Measurements from ENCODE around the gene IRAK2. TPM values are rescaled to one million over a fixed set of nuclear protein-coding genes. Genes with fewer than 3 reads are reported as not detected.

IRAK2 gene
- total RNA-seq, 2 donors from 2014 or later: 1.7 to 3.4 TPM

DNA sequence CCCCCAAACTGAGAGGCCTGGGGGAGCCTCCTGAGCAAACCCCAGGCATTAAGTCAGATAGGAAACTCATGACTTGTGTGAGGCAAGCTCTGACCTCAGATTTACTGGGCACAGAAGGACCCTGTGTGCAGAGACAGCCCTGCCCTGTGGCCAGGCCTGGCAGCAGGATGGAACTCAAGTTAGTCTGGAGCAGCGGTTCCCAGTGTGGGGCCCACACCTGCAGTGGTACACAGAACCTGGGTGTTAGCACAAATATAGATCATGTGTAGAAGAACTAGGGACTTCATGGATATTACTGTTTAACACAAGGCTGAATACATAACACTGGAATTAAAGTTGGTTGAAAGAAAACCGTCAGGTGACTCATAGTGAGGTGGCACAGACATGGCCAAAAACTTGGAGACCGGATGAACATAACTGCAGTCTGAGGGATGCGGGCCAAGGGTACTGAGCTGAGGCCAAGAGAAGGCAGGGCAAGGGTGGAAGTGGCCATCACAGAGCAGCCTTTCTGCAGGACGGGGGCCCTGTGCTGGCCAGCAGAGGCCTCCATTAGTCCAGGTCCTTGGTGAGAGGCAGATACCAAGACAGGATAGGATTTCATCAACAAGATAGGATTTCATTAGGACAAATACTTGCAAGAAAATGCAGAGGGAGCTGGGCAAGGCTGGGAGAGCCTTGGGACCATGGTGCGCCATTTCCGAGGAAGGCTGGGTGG lies 40.9 kb downstream of the IRAK2 start:
- DNase-seq (no peak), ATAC-seq (no peak)
- intact Hi-C loops (cut with DNase I, micrococcal nuclease): no loop called here

DNA sequence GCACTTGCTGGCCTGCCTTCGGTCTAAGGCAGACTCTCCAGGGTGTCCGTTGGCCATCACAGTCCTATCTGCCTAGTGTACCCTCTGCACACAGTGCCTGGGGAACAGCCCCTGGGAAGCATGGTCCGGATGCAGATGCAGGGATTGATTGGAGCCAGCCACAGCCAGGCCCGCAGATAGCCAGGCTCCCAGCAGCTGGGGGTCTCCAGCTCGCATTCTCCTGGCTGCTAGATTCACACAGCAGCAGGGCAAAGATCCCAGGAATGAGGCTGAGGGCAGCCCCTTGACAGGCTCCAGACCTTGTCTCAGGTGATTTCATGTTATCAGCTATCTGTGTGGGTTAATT lies 41.4 kb downstream of the IRAK2 start:
- ATAC-seq (no peak), DNase-seq (no peak)
- intact Hi-C loops (cut with DNase I, micrococcal nuclease): no loop called here

DNA sequence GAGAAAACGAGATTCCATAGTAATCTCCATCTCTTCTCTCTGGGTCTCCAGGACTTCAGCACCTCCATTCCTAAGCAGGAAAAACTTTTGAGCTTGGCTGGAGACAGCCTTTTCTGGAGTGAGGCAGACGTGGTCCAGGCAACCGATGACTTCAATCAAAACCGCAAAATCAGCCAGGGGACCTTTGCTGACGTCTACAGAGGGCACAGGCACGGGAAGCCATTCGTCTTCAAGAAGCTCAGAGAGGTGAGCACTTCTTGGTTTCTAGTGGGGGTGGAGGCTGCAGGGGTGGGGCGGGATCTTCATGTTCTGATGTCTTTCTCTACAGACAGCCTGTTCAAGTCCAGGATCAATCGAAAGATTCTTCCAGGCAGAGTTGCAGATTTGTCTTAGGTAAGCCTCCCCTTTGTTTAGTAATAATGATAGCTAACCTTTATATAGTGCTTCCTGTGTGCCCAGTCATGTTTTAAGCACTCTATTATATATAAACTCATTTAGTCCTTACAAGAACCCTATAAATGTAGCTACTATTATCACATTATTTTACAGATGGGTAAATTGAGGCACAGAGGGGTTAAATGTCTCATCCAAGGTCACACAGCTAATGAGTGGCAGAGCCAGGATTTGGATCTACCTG lies 48.6 kb downstream of the IRAK2 start:
- intact Hi-C loops (cut with DNase I, micrococcal nuclease): no loop called here
- no peak for ATAC-seq
- DNase-seq: no peak

DNA sequence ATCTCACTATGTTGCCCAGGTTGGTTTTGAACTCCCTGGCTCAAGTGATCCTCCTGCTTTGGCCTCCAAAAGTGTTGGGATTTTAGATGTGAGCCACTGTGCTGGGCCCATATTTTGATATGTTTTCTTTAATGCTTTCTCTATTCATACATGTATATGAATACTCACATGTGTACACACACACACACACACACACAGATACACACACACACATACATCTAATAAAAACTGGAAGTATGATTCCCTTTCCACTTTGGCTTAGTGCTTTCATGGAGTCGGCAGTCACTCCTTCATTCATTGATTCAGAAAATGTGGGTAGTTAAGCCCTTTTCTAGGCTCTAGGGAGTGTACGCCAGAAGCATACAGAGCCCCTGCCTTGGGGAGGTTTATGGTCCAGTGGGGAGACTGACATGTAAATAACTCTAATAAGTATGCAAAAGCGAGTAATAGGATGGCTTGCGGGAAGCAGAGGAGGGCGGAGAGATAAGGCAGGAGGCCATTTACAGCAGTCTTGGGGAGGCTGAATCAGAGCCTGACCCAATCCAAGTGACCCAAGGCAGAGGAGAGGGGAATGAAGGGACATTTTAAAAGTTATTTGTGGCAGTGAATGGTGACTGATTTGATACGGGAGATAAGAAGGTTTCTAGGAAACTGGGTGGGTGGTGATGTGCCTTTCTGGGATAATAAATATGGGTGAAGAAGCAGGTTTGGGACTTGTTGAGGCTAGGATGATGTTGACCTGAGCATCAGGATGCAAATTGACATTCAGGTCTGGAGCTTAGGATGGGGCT lies 51.1 kb downstream of the IRAK2 start:
- intact Hi-C loops (cut with DNase I, micrococcal nuclease): no loop called here
- ATAC-seq: no peak
- DNase-seq: no peak

DNA sequence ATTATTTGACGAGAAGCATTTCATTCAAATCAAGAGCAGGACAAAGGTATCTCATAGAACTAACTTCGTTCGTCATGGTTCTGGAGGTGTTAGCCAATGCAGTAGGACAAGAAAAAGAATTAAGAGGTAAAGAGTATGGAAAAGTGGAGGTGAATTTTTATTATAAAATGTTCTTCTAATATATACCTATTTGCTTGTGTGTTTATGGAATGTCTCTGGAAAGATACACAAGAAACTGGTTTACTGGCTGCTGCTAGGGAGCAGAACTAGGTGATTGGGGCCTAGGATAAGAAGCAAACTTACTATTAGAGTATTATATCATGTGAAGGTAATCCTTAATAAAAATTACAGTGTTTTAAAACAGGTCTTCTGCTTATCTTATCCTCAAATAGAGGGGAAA lies 52.6 kb downstream of the IRAK2 start:
- DNase-seq (no peak), ATAC-seq (no peak)
- intact Hi-C loops (cut with DNase I, micrococcal nuclease): no loop called here

DNA sequence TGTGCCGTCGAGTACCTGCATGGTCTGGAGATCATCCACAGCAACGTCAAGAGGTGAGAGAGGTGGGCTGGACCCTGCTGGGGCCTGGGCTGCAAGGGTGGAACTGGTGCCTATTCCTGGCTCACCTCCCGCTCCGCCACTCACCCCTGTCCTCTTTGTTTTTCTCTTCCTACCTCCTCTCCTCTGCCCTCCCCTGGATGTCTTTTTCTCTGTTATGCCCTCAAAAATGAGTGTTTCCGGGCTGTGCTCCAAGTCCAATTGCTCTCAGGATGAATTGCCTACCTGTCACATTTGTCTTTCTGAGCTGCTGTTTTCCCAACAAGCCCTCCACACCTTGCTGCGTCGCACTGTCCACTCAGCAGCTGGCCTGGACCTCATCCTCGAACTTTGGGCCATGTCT lies 55.0 kb downstream of the IRAK2 start:
- ATAC-seq: no peak
- DNase-seq: no peak
- intact Hi-C loops (cut with DNase I, micrococcal nuclease): no loop called here

DNA sequence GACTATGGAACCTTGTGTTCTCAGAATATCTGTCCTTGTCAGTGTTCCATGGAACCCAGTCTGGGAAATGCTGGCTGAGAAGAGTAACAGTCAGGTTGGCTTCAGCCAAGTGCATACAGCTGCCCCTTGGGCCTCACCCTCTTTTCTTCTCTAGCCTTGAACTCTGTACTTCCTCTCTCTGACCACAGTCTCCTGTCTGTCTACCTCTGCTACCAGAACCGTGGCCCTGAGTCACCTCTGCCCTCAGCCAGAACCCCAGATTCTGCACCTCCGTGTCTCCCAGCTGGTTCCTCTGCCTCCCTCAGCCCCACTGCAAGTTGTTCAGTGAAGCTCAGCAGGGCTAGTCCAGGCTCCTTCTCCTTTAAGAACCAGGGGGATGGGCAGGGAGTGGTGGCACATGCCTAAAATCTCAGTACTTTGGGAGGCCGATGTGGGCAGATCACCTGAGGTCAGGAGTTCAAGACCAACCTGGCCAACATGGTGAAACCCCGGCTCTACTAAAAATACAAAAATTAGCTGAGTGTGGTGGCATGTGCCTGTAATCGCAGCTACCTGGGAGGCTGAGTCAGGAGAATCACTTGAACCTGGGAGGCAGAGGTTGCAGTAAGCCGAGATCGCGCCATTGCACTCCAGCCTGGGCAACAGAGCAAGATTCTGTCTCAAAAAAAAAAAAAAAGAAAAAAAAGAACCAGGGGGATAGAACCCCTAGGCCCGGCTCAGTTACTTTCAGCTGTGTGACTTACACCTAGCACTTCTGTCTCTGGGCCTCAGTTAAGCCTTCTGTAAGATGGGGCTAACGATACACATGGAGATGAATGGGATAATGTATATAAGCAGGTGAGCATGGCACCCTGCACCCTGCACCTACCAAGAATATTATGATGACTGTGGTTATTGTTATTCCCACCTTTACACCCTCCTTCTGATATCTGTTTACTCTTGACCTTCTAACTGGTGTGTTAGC lies 59.2 kb downstream of the IRAK2 start:
- intact Hi-C loops (cut with DNase I, micrococcal nuclease): loop anchor here in 1 of 2 donors (2.0 kb wide), 1 partner anchor 59 kb away; the partner anchor contains the start of gene IRAK2
- peak; percentile 58 for ATAC-seq
- peak; percentile 38 to 49 for DNase-seq

DNA sequence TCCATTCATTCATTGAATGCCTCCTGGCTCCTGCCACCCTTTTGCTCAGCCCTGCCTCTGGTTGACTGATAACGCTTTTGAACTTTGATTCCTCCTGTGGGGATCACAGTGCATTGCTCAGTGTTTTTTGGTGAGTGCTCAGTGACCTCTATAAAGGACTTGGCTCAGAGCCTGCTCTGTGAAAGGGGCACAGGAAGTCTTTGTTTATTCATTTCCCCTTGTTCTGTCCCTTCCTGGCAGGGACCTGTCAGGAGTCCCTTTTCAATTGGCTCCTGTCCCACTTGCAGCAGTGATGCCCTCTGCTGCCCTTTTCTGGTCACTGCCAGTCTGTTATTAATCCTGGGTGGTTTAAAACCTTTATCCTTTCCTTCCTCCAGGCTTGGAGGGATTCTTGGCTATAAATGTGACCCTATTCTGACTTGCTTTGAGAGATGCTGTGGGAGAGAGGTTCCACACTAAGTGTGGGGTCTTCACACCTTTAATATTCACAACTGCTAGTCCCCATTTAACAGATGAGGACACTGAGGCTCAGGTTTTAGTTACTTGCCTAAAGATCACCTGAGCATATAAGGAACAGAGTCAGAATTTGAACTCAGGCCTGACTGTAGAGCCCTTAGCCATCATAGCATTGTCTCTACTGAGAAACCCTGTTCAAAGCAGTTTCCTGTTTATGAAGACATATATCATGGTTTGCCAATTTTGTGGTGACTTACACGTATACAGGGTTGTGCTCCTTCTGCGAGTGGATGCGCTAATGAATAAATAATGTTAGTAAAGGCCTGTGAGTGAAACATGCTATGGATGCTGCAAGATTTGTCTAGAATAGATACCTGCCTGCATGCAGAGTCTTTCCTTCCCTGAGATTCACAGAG lies 60.3 kb downstream of the IRAK2 start:
- peak; percentile 88 for ATAC-seq
- DNase-seq: peak; percentile 73
- intact Hi-C loops (cut with DNase I, micrococcal nuclease): loop anchor here in 1 of 2 donors (2.0 kb wide), 1 partner anchor 60 kb away; the partner anchor contains the start of gene IRAK2

DNA sequence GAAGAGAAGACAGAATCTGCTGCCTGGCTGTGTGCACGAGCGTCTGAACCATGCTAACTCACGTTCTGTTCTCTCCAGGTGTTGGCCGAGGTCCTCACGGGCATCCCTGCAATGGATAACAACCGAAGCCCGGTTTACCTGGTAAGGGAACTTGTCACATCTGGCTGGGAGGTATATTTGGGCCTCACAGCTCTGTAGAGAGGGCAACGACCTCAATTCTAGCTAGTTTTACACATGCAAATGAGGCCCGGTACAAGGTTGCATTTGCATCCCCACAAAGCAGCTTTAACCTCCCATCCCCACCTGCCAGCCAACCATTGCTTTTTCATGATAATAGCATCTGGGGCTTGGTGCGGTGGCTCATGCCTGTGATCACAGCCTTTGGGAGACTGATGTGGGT lies 61.6 kb downstream of the IRAK2 start:
- ATAC-seq: no peak
- DNase-seq: no peak
- intact Hi-C loops (cut with DNase I, micrococcal nuclease): no loop called here

DNA sequence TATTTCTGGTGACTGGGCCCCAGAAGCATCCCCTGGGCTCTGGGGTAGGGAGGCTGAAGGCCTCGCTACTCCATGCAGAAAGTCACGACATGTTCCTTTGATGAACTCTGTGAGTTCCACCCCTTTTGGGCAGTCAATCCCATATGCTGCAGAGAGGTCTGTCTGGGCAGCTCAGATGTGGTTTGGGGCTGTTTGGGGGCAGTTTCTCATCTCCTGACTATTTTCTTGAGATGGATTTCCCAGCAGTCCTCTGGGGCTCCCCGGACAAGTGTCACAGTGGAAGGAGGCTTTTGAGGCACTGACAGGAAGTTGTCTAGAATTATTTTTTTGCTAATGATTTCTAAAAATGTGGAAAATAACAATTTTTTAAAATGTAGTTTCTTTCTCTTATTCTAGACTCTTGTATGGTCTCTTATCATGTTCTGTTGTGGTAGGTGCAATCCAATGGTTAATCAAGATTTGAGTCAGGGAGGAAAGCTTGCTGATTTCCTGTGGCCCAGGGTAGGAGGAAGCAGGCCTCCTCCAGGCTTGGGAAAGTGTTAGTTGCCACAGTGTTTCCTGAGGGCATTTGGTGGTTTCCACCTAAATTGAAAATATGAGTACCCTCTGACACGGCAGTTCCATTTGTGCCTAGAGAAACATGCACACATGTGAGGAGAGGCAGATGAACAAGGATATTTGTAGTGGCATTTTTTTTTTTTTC lies 63.7 kb downstream of the IRAK2 start:
- ATAC-seq: no peak
- intact Hi-C loops (cut with DNase I, micrococcal nuclease): no loop called here
- DNase-seq: no peak

DNA sequence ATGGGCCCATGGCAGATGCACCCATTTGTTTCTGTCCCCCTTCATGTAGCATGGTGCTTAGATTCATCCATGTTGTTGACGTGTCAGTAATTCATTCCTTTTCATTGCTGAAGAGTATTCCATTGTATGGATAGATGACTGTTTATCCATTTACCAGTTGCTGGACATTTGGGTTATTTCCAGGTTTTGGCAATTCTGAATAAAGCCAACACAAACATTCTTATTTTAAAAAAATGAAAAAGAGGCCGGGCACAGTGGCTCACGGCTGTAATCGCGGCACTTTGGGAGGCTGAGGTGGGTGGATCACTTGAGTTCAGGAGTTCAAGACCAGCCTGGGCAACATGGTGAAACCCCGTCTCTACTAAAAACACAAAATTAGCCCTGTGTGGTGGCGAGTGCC lies 64.9 kb downstream of the IRAK2 start:
- intact Hi-C loops (cut with DNase I, micrococcal nuclease): no loop called here
- no peak for ATAC-seq
- no peak for DNase-seq

DNA sequence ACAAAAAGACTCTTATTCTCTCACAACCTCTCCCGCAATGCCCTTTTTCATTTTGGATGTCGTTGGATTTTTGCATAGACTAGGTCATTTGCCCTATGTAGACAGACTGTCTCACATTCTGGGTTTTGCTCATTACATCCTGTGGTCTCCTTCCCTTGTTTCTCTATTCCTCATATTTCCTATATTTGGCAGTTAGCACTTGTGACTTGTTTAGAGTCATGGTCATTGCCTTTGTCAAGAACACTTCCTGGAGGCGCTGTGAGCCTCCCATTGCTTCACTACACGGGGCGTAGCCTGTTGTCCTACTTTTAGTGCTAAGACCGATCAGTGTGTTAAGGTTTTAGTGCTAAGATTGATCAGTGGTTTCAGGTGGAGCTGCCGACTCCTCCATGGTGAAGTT lies 67.4 kb downstream of the IRAK2 start:
- intact Hi-C loops (cut with DNase I, micrococcal nuclease): no loop called here
- DNase-seq (no peak), ATAC-seq (no peak)

DNA sequence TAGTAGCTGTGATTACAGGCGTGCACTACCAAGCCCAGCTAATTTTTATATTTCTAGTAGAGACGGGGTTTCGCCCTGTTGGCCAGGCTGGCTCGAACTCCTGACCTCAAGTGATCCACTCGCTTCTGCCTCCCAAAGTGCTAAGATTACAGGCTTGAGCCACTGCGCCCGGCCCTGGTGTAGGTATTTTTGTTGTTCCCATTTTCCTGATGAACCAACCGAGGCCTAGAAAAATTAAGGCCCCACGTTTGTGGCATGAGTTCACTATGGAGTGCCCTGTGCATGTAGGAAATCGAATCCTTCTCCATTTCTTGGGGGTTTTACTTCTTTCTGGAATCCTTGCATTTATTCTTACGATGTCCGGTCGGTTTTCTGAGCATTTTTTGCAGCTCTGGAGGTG lies 69.3 kb downstream of the IRAK2 start:
- ATAC-seq (no peak), DNase-seq (no peak)
- intact Hi-C loops (cut with DNase I, micrococcal nuclease): no loop called here

DNA sequence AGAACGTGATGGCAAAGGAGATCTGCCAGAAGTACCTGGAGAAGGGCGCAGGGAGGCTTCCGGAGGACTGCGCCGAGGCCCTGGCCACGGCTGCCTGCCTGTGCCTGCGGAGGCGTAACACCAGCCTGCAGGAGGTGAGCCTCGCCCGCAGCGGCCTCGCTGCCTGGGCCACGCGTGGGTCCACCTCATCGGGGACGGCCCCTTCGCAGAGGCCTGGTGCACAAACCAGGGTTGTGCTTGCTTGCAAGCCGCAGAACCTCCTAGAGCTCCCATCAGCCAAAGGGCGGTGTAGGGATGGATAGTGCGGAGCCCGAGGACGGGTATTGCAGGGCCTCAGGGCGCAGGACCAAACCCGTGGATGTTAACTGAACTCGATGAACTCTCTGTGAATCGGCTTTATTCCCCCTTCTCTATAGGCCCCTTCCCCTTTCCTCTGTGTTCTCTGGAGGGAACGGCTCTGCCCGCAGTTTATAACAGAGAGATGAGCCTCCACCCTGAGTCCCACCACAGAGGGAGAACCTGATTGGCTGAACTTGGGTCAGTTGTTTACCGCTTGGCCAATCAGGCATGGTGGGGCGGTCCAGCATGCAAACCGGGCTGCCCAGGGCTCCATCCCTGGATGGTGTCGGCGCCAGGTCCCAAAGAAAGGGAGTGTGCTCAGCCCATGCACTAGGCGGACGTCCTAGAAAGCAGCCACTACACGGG lies 70.0 kb downstream of the IRAK2 start:
- ATAC-seq (no peak), DNase-seq (no peak)
- intact Hi-C loops (cut with DNase I, micrococcal nuclease): no loop called here

DNA sequence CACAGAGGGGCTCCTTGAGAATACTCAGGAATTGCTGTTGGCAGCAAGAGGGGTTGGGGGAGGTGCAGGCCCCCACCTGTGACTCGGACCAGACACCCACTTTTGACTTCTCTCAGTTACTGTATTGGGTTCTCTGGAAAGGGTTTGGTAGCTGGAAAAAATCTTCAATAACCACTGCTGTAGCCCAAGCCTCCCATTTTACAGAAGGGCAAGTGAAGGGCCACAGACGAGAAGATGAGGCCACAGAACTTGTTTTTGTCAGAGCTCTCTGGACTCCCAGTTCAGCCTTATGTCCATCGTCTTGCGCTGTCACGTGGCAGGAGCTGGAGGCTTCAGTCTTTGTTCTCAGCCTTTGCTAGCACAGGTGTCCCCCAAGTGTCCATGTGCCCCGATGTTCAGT lies 70.8 kb downstream of the IRAK2 start:
- ATAC-seq (no peak), DNase-seq (no peak)
- intact Hi-C loops (cut with DNase I, micrococcal nuclease): no loop called here

DNA sequence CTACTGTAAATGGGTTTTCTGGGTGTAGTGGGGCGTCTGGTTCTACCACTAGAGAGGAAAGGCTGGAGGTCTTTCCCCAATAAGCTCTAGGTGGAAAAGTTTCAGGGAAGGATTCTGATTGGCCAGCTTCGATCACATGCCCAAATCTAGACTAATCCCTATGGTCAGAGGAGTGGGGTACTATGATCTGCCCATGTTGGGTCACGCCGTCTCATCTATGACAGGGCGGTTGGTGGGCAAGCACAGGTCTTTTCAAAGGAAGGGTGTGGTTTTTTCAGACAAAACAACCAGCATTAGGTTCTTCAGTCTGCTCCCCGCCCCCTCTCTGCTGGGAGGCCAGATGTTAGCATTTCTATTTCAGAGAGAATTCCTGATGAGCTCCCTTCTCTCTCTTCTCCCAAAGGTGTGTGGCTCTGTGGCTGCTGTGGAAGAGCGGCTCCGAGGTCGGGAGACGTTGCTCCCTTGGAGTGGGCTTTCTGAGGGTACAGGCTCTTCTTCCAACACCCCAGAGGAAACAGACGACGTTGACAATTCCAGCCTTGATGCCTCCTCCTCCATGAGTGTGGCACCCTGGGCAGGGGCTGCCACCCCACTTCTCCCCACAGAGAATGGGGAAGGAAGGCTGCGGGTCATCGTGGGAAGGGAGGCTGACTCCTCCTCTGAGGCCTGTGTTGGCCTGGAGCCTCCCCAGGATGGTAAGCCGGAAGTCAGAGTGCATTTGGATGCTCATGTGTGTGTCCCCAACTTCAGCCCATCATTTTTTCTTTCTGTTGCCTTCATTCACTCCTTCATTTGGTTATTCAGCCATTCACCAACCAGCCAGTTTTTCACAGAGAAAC lies 73.8 kb downstream of the IRAK2 start:
- DNase-seq (no peak), ATAC-seq (no peak)
- intact Hi-C loops (cut with DNase I, micrococcal nuclease): no loop called here

All from left colon (tissue), 2 donors.